B cell (primary cell): Measurements from ENCODE around the gene IPCEF1. TPM values are rescaled to one million over a fixed set of nuclear protein-coding genes. Genes with fewer than 3 reads are reported as not detected.

ENCODE experiments used
- ATAC-seq: fragments of 200-7000 bp; cut with Tn5 transposase; one replicate; pipeline ENCODE4 v1.10.0; 2021; ENCODE audit warnings: low read depth, mild to moderate bottlenecking, moderate number of reproducible peaks, moderate library complexity
- CTCF ChIA-PET: fragments of 350-600 bp; sonication (Branson Sonifier 250); formaldehyde crosslinking; loops from one replicate; lab custom pipeline; 2021; ENCODE audit warnings: antibody characterized with exemption, inconsistent platforms; lab: Charles Lee
- POLR2A ChIA-PET: fragments of 350-600 bp; sonication (Branson Sonifier 250); formaldehyde crosslinking; loops from one replicate; lab custom pipeline; 2021; ENCODE audit warnings: antibody characterized with exemption; lab: Charles Lee
- DNase-seq: peaks from one replicate; pipeline ENCODE4 v3.0.0; 2013
- H2AFZ ChIP-seq: 2 replicates; pipeline ENCODE4 v1.6.1; 2012; ENCODE audit warnings: mild to moderate bottlenecking, low read depth, low read length; ENCODE audit not compliant: insufficient read depth, poor library complexity, severe bottlenecking
- H3K27ac ChIP-seq, 2 donors: 1 replicate in 1 of 2; 2 replicates in 1 of 2; pipeline ENCODE4 v1.5.1; 2012 to 2013; ENCODE audit warnings: low read length in 2 of 2, mild to moderate bottlenecking in 2 of 2, moderate library complexity in 1 of 2
- H3K27me3 ChIP-seq, 4 experiments: fragments of 200-600 bp in 1 of 4; sonication (generic) in 1 of 4; replicated peaks in 1 of 4; 1 replicate in 2 of 4; 2 replicates in 2 of 4; pipeline versions ENCODE4 v1.6.1 to v1.7.0; 2013 to 2016; ENCODE audit warnings: low read length in 3 of 4, mild to moderate bottlenecking in 2 of 4, mixed read lengths in 1 of 4, moderate library complexity in 1 of 4; ENCODE audit not compliant: insufficient read depth in 4 of 4, control insufficient read depth in 3 of 4; ENCODE audit errors: control extremely low read depth in 1 of 4
- H3K36me3 ChIP-seq, 2 experiments: replicated peaks in 1 of 2; 1 replicate in 1 of 2; 2 replicates in 1 of 2; pipeline versions ENCODE4 v1.6.1 to v1.7.1; 2013; ENCODE audit warnings: low read length in 1 of 2; ENCODE audit not compliant: insufficient read depth in 2 of 2, control insufficient read depth in 1 of 2; ENCODE audit errors: control extremely low read depth in 1 of 2, extremely low read depth in 1 of 2
- H3K4me1 ChIP-seq, 2 donors: fragments of 200-600 bp in 1 of 2; sonication (generic) in 1 of 2; 1 replicate in 1 of 2; 2 replicates in 1 of 2; pipeline versions ENCODE4 v1.5.1 to v1.6.1; 2013 to 2017; ENCODE audit warnings: low read length in 2 of 2; ENCODE audit not compliant: control insufficient read depth in 2 of 2, insufficient read depth in 2 of 2
- H3K4me2 ChIP-seq: replicated peaks from 2 replicates; pipeline ENCODE3; 2012; ENCODE audit warnings: mild to moderate bottlenecking, low read depth, low read length; ENCODE audit not compliant: poor library complexity, severe bottlenecking
- H3K4me3 ChIP-seq, 5 experiments: fragments of 200-600 bp in 1 of 5; sonication (generic) in 1 of 5; 1 replicate in 3 of 5; 2 replicates in 2 of 5; pipeline versions ENCODE4 v1.5.1 to v1.7.0; 2011 to 2016; ENCODE audit warnings: low read length in 4 of 5, mild to moderate bottlenecking in 4 of 5, low read depth in 2 of 5, control low read depth in 1 of 5, moderate library complexity in 1 of 5; ENCODE audit not compliant: insufficient read depth in 1 of 5; ENCODE audit errors: control extremely low read depth in 1 of 5, extremely low read depth in 1 of 5
- H3K79me2 ChIP-seq: fragments of 200-600 bp; sonication (generic); one replicate; pipeline ENCODE4 v1.6.0; 2016; ENCODE audit warnings: low read length; ENCODE audit not compliant: control insufficient read depth, insufficient read depth
- H3K9ac ChIP-seq: fragments of 200-600 bp; sonication (generic); 2 replicates; pipeline ENCODE4 v1.6.1; 2017; ENCODE audit warnings: mild to moderate bottlenecking, low read length, moderate library complexity
- H3K9me3 ChIP-seq, 3 donors: one replicate each; pipeline versions ENCODE4 v1.6.1 to v1.7.1; 2013; ENCODE audit warnings: low read length in 2 of 3; ENCODE audit not compliant: control insufficient read depth in 2 of 3, insufficient read depth in 1 of 3; ENCODE audit errors: control extremely low read depth in 1 of 3
- H4K20me1 ChIP-seq: 2 replicates; pipeline ENCODE4 v1.6.0; 2012; ENCODE audit warnings: mild to moderate bottlenecking, low read length; ENCODE audit not compliant: insufficient read depth, control insufficient read depth, poor library complexity, severe bottlenecking
- H3K27ac Mint-ChIP-seq: one replicate; pipeline ENCODE4 v1.8.0; 2021; ENCODE audit warnings: mixed read lengths
- H3K27me3 Mint-ChIP-seq: one replicate; pipeline ENCODE4 v1.8.0; 2021; ENCODE audit warnings: mixed read lengths
- H3K4me1 Mint-ChIP-seq: one replicate; pipeline ENCODE4 v1.8.0; 2021; ENCODE audit warnings: mixed read lengths
- H3K4me3 Mint-ChIP-seq: one replicate; pipeline ENCODE4 v1.8.0; 2021; ENCODE audit warnings: mixed read lengths
- H3K9me3 Mint-ChIP-seq: one replicate; pipeline ENCODE4 v1.8.0; 2022; ENCODE audit warnings: mixed read lengths; ENCODE audit not compliant: insufficient read depth
- CTCF ChIP-seq: fragments of 200-600 bp; IDR thresholded peaks from one replicate; pipeline ENCODE4 v1.8.0; 2022; ENCODE audit warnings: antibody characterized with exemption, mild to moderate bottlenecking
- EZH2 ChIP-seq: IDR thresholded peaks from 2 replicates; pipeline ENCODE4 v1.6.1; 2012; ENCODE audit warnings: borderline replicate concordance, low read depth, mild to moderate bottlenecking, moderate library complexity, low read length; ENCODE audit not compliant: insufficient read depth, poor library complexity, severe bottlenecking
- WGBS: methylation state at CpG from one replicate; pipeline ENCODE4 v1.1.5; 2013; ENCODE audit warnings: missing lambda C conversion rate; ENCODE audit not compliant: insufficient coverage; 5-methylcytosine and 5-hydroxymethylcytosine counted together
- intact Hi-C: fragments of 100-400 bp; cut with micrococcal nuclease; formaldehyde crosslinking; loops from one replicate; pipeline ENCODE4 v1.10.0; 2022
- polyA plus RNA-seq: library from polyadenylated mRNA; depleted of rRNA; stranded (reverse); fragments of >200 nt; gene quantifications from 2 replicates; pipeline ENCODE4 v1.2.3, GENCODE V29; 2012
- total RNA-seq, 2 donors: library from RNA; stranded (reverse); fragments of 120-200 nt in 1 of 2; gene quantifications; 1 replicate in 1 of 2; 2 replicates in 1 of 2; pipeline versions ENCODE4 v1.2.3 to v1.2.4, GENCODE V29; 2013 to 2022

The IPCEF1 gene
- total and polyA plus RNA-seq, 2 donors (not counting 1 experiment from before 2014, with no cell fraction given) = 0.22 to 0.94 TPM

- H3K9ac ChIP-seq = no peak overlapping the region
- WGBS = 100% methylated on average over 1 of the region's 2 CpGs
- ATAC-seq = no peak
- H4K20me1 ChIP-seq = no peaks in the 10 kb centered on the region
- no peak for DNase-seq
- Mint-ChIP-seq H3K27ac (no peak overlapping the region), H3K4me1 (no peaks in the 10 kb centered on the region), H3K9me3 (no peaks in the 10 kb centered on the region), H3K4me3 (no peak overlapping the region), H3K27me3 (peaks cover 7% of the 10 kb centered on the region)
- H3K36me3 ChIP-seq = no peaks in the 10 kb centered on the region
- H3K27me3 ChIP-seq = no peaks in the 10 kb centered on the region
- no peak overlapping the region for H3K4me2 ChIP-seq
- no peak for TF ChIP-seq CTCF
- TF ChIP-seq EZH2 = no peak
- H2AFZ ChIP-seq = no peak overlapping the region
- no peaks in the 10 kb centered on the region for H3K4me1 ChIP-seq
- intact Hi-C loops = no loop called here
- POLR2A ChIA-PET = no interaction called here
- CTCF ChIA-PET = no interaction called here
- H3K9me3 ChIP-seq = no peaks in the 10 kb centered on the region
- no peak overlapping the region for H3K27ac ChIP-seq
- no peaks in the 10 kb centered on the region for H3K79me2 ChIP-seq
- H3K4me3 ChIP-seq = no peak overlapping the region
These were observed 250.4 kb downstream of the IPCEF1 start for GRCh38 chr6:154106251-154106650.

Other genes starting within 250 kb of the IPCEF1 start
- gene CNKSR3, start 153.9 kb upstream of the IPCEF1 start, total RNA-seq = not detected in 2 replicates
- gene CNKSR3, start 153.9 kb upstream of the IPCEF1 start, polyA plus RNA-seq = not detected in 2 replicates